Measurements from ENCODE around the gene RIN3.

- TF ChIP-seq CTCF (IDR thresholded peaks at IDR 0.05; ENCODE audit: low read length) = no peak
- TF ChIP-seq EZH2phosphoT487 (IDR thresholded peaks at IDR 0.05; ENCODE audit: low read length) = no peak
These were observed 52.1 kb downstream of the RIN3 start for GRCh38 chr14:92565718-92566115.
